ENCODE results near the gene CBX5. TPM values are rescaled to one million over a fixed set of nuclear protein-coding genes. Genes with fewer than 3 reads are reported as not detected.
A peak's percentile ranks its signal among the peaks of the same experiment; 100 is the strongest.

CBX5 gene
- total RNA-seq, 1 experiment from 2014 or later, result 173 TPM

DNA sequence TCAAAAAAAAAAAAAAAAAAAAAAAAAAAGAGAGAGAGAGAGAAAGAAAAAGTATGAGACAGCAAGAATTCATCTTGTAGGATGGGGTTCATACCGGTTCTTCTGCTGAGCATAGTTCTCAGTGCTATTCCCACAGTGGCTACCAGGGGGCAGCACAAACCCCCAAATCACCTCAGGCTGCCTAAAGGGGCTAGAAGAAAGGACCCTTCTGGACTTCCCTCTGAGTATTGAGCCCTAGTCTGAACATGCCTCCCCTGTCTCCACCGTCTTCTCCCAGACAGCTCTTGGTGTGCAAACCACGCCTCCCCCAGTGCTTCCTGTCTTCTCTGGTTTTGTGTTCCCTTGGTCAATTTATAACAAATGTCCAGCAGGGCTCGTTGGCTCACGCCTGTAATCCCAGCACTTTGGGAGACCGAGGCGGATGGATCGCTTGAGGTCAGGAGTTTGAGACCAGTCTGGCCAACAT lies 59.8 kb downstream of the CBX5 start:
- intact Hi-C loops (cut with micrococcal nuclease; ENCODE audit: unreplicated experiment), result loop anchor here (2.0 kb wide), 2 partner anchors 141 to 149 kb away; no protein-coding TSS in a partner anchor
- no peaks in the 10 kb centered on the region for H3K9me3 Mint-ChIP-seq (ENCODE audit: low read depth, unreplicated experiment)
- TF ChIP-seq, protein P1, sequence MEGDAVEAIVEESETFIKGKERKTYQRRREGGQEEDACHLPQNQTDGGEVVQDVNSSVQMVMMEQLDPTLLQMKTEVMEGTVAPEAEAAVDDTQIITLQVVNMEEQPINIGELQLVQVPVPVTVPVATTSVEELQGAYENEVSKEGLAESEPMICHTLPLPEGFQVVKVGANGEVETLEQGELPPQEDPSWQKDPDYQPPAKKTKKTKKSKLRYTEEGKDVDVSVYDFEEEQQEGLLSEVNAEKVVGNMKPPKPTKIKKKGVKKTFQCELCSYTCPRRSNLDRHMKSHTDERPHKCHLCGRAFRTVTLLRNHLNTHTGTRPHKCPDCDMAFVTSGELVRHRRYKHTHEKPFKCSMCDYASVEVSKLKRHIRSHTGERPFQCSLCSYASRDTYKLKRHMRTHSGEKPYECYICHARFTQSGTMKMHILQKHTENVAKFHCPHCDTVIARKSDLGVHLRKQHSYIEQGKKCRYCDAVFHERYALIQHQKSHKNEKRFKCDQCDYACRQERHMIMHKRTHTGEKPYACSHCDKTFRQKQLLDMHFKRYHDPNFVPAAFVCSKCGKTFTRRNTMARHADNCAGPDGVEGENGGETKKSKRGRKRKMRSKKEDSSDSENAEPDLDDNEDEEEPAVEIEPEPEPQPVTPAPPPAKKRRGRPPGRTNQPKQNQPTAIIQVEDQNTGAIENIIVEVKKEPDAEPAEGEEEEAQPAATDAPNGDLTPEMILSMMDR (IDR thresholded peaks at IDR 0.05; ENCODE audit: unreplicated experiment), result peak; percentile 90
- H3K4me3 Mint-ChIP-seq (ENCODE audit: low read depth, unreplicated experiment), result no peak overlapping the region
- no peak overlapping the region for H3K27ac Mint-ChIP-seq (ENCODE audit: unreplicated experiment)
- DNase-seq, result peak; percentile 76
- peaks cover 10% of the 10 kb centered on the region for H3K36me3 Mint-ChIP-seq (ENCODE audit: insufficient read depth, unreplicated experiment)
- peaks cover 16% of the 10 kb centered on the region for H3K4me1 Mint-ChIP-seq (ENCODE audit: low read depth, unreplicated experiment)
- H3K27me3 Mint-ChIP-seq (ENCODE audit: unreplicated experiment), result peaks cover 36% of the 10 kb centered on the region
- CTCF ChIA-PET, result interaction anchor here (0.6 to 1.5 kb wide), 11 partner anchors 13 to 458 kb away, joined by 3 to 8 read pairs (median 4); partner anchors contain the start of gene COPZ1
- BruUV-seq (replicated peaks), result no TSS peak

DNA sequence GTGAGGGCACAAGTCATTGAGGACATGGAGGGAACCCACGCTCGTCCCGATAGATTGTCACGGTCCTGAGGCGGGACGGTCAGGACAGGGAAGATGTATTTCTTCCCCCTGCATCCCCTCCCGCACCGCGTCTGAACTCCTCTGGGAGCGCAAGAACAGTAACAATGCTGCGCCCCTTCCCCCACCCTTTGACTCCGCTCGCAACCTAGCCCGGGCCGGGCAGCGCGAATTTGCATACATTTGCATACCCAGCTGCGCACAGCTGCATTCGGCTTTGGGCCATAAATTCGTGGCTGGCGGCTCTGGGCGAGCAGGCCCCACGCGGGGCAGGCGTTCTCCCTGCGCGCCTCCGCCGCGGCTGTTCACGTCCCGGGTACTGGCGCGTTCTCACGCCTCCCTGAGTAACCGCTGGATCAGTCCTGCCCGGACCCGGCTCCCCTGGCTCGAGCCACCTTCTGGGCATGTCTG lies 62.1 kb downstream of the CBX5 start:
- DNase-seq, result no peak
- H3K9me3 Mint-ChIP-seq (ENCODE audit: low read depth, unreplicated experiment), result no peaks in the 10 kb centered on the region
- no TSS peak for BruUV-seq (replicated peaks)
- no peak overlapping the region for H3K27ac Mint-ChIP-seq (ENCODE audit: unreplicated experiment)
- CTCF ChIA-PET, result interaction anchor here (0.6 to 0.9 kb wide), 2 partner anchors 14 to 153 kb away, joined by 3 to 4 read pairs; no protein-coding TSS in a partner anchor
- TF ChIP-seq, protein P1 (IDR thresholded peaks at IDR 0.05; ENCODE audit: unreplicated experiment), result no peak
- H3K36me3 Mint-ChIP-seq (ENCODE audit: insufficient read depth, unreplicated experiment), result peaks cover 10% of the 10 kb centered on the region
- H3K4me1 Mint-ChIP-seq (ENCODE audit: low read depth, unreplicated experiment), result peaks cover 16% of the 10 kb centered on the region
- intact Hi-C loops (cut with micrococcal nuclease; ENCODE audit: unreplicated experiment), result no loop called here
- H3K4me3 Mint-ChIP-seq (ENCODE audit: low read depth, unreplicated experiment), result peak overlapping the region; percentile 3
- H3K27me3 Mint-ChIP-seq (ENCODE audit: unreplicated experiment), result peaks cover 50% of the 10 kb centered on the region

DNA sequence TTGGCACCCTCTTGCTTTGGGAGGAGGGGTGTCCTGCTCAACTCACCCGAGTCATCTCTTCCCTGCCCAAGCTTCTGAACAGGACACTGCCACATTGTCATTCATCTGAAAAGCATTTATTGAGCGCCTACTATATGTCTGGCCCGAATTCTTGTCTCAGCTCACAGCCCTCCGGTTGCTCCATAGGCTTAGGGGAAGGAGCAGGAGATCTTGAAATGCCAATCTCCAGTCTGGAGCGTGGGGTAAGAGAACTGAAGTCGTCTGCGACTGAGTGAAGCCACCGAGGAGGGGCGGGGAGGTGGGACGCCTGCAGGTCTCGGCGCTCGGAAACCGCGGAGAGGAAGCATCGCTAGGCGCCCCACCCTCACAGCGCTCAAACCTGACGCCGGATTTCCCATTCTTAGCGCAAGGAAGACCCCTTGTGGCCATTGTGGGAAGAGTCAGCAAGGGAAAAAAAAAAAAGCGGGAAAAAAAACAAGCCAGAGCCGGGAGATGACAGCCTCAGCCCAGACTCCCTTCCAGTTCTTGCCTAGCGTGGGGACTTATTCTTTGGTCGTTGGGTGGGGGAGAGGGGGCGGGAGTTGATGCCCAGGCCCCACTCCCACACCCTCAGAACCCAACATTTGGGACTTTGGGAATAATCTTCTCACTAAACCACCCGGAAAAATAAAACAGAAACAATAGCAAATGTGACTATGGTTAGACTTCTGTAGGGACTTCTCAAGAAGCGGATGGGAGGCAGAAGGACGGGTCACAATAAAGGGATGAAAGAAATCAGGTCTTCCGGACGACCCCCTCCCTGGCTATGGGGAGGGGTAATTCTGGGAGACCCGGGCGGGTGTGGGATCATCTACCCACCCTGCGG lies 62.9 kb downstream of the CBX5 start:
- peaks cover 10% of the 10 kb centered on the region for H3K36me3 Mint-ChIP-seq (ENCODE audit: insufficient read depth, unreplicated experiment)
- H3K9me3 Mint-ChIP-seq (ENCODE audit: low read depth, unreplicated experiment), result no peaks in the 10 kb centered on the region
- TF ChIP-seq, protein P1 (IDR thresholded peaks at IDR 0.05; ENCODE audit: unreplicated experiment), result peak; percentile 47
- intact Hi-C loops (cut with micrococcal nuclease; ENCODE audit: unreplicated experiment), result no loop called here
- BruUV-seq (replicated peaks), result no TSS peak
- CTCF ChIA-PET, result no interaction called here
- H3K27me3 Mint-ChIP-seq (ENCODE audit: unreplicated experiment), result peaks cover 57% of the 10 kb centered on the region
- no peak overlapping the region for H3K27ac Mint-ChIP-seq (ENCODE audit: unreplicated experiment)
- peak; percentile 82 for DNase-seq
- H3K4me3 Mint-ChIP-seq (ENCODE audit: low read depth, unreplicated experiment), result peak overlapping the region; percentile 56
- peaks cover 16% of the 10 kb centered on the region for H3K4me1 Mint-ChIP-seq (ENCODE audit: low read depth, unreplicated experiment)

DNA sequence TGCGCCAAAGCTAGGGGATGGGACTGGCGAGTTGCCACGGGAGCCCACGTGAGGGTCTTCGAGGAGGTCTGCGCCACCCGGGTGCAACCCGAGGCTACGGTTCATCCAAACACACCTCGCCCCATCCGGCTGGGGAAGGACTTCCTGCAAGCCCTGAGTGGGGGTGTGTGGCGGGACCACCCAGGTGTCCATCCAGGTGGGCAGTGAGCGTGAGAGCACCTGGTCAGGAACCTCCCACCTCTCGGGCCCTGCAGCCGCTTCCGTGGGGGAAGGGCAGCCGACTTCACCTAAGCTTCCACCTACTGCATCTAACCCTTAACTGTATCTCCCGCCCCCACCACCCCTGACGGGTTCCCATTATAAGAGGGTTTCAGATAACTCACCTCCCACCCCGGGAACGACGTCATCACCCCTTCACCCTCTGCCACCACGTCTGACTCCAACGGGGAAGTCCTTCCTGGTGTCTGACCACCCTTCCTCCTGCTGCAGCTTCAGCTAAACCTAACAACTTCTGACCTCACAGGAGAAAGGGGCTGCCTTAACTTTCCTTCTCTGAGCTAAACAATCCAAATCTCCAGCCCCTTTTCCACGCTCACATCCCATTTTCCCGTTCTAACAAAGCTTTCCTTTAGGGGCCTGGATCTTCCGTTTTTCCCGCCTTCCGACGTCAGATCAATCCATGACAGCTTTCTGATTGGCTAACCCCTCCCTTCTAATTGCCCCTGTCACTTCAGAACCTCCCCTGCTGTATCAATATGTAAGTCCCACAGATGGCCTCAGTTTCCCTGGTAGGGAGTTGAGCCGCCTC lies 63.7 kb downstream of the CBX5 start:
- Mint-ChIP-seq H3K27me3 (ENCODE audit: unreplicated experiment) (peaks cover 66% of the 10 kb centered on the region), H3K36me3 (ENCODE audit: insufficient read depth, unreplicated experiment) (peaks cover 10% of the 10 kb centered on the region), H3K4me3 (ENCODE audit: low read depth, unreplicated experiment) (peak overlapping the region; percentile 56), H3K4me1 (ENCODE audit: low read depth, unreplicated experiment) (peaks cover 16% of the 10 kb centered on the region), H3K9me3 (ENCODE audit: low read depth, unreplicated experiment) (no peaks in the 10 kb centered on the region), H3K27ac (ENCODE audit: unreplicated experiment) (no peak overlapping the region)
- TF ChIP-seq, protein P1 (IDR thresholded peaks at IDR 0.05; ENCODE audit: unreplicated experiment), result no peak
- CTCF ChIA-PET, result interaction anchor here (0.6 to 2.2 kb wide), 2 partner anchors 142 to 356 kb away, joined by 4 to 7 read pairs; no protein-coding TSS in a partner anchor
- BruUV-seq (replicated peaks), result no TSS peak
- intact Hi-C loops (cut with micrococcal nuclease; ENCODE audit: unreplicated experiment), result no loop called here
- DNase-seq, result peak; percentile 24
